Retina (tissue), 1 donor: Measurements from ENCODE around the gene IL15.
"Not testable (repeated sequence)": the region's sequence is repeated elsewhere in the genome, so short reads cannot be mapped to it uniquely, and the experiment has no call there.

Experiments used
- DNase-seq: peaks from one replicate; pipeline ENCODE4 v3.0.0-alpha.2; 2016

IL15 gene

GRCh38 chr4:141705048-141705746 lies 68.8 kb downstream of the IL15 start:
- no peak for DNase-seq

GRCh38 chr4:141705747-141706377 lies 69.5 kb downstream of the IL15 start:
- DNase-seq: no peak

- DNase-seq: no peak
Observed at GRCh38 chr4:141706445-141706844, 70.1 kb downstream of the IL15 start.

- DNase-seq: no peak
Observed at GRCh38 chr4:141711211-141711610, 74.8 kb downstream of the IL15 start.

- DNase-seq: no peak
Observed at GRCh38 chr4:141713185-141713584, 76.8 kb downstream of the IL15 start.

- DNase-seq: no peak
Observed at GRCh38 chr4:141713771-141714445, 77.5 kb downstream of the IL15 start.

GRCh38 chr4:141719585-141719984 lies 83.2 kb downstream of the IL15 start:
- no peak for DNase-seq

- no peak for DNase-seq
Observed at GRCh38 chr4:141721174-141721573, 84.8 kb downstream of the IL15 start.

- DNase-seq: no peak
Observed at GRCh38 chr4:141724646-141725045, 88.3 kb downstream of the IL15 start.

- DNase-seq: no peak
Observed at GRCh38 chr4:141727420-141727819, 91.0 kb downstream of the IL15 start.

GRCh38 chr4:141730805-141731204 lies 94.4 kb downstream of the IL15 start:
- DNase-seq: no peak

GRCh38 chr4:141731481-141731880 lies 95.1 kb downstream of the IL15 start:
- DNase-seq: no peak

- no peak for DNase-seq
Observed at GRCh38 chr4:141739636-141740035, 103.3 kb downstream of the IL15 start.

GRCh38 chr4:141746026-141746425 lies 109.6 kb downstream of the IL15 start:
- no peak for DNase-seq

GRCh38 chr4:141751806-141752205 lies 115.4 kb downstream of the IL15 start:
- not testable (repeated sequence) for DNase-seq

GRCh38 chr4:141757287-141757686 lies 120.9 kb downstream of the IL15 start:
- no peak for DNase-seq

- no peak for DNase-seq
Observed at GRCh38 chr4:141759796-141760425, 123.5 kb downstream of the IL15 start.

GRCh38 chr4:141761926-141762325 lies 125.5 kb downstream of the IL15 start:
- no peak for DNase-seq

GRCh38 chr4:141763374-141763773 lies 127.0 kb downstream of the IL15 start:
- no peak for DNase-seq

- DNase-seq: no peak
Observed at GRCh38 chr4:141768954-141769353, 132.6 kb downstream of the IL15 start.

- no peak for DNase-seq
Observed at GRCh38 chr4:141771889-141772830, 135.8 kb downstream of the IL15 start.

GRCh38 chr4:141772838-141773237 lies 136.5 kb downstream of the IL15 start:
- no peak for DNase-seq

- no peak for DNase-seq
Observed at GRCh38 chr4:141782205-141782604, 145.8 kb downstream of the IL15 start.
